ENCODE results near the gene UBE2I. TPM values are rescaled to one million over a fixed set of nuclear protein-coding genes. Genes with fewer than 3 reads are reported as not detected.

Gene UBE2I
- total RNA-seq, 1 experiment from 2014 or later, result 261 TPM

- H3K27me3 Mint-ChIP-seq (ENCODE audit: unreplicated experiment), result peaks cover 40% of the 10 kb centered on the region
- intact Hi-C loops (cut with micrococcal nuclease; ENCODE audit: unreplicated experiment), result no loop called here
- no peak overlapping the region for H3K27ac Mint-ChIP-seq (ENCODE audit: unreplicated experiment)
- no peak overlapping the region for H3K4me3 Mint-ChIP-seq (ENCODE audit: low read depth, unreplicated experiment)
- no TSS peak for BruUV-seq (replicated peaks)
- peak; percentile 90 for DNase-seq
- peak; percentile 92 for TF ChIP-seq CTCF (IDR thresholded peaks at IDR 0.05; ENCODE audit: unreplicated experiment)
- peaks cover 16% of the 10 kb centered on the region for H3K36me3 Mint-ChIP-seq (ENCODE audit: insufficient read depth, unreplicated experiment)
- H3K4me1 Mint-ChIP-seq (ENCODE audit: low read depth, unreplicated experiment), result peaks cover 7% of the 10 kb centered on the region
- H3K9me3 Mint-ChIP-seq (ENCODE audit: low read depth, unreplicated experiment), result no peaks in the 10 kb centered on the region
- CTCF ChIA-PET, result interaction anchor here (0.9 to 1.8 kb wide), 3 partner anchors 8 to 37 kb away, joined by 3 to 7 read pairs (median 4); no protein-coding TSS in a partner anchor
Measured at GRCh38 chr16:1338119-1338730, 28.8 kb downstream of the UBE2I start.

- no peak for DNase-seq
- intact Hi-C loops (cut with micrococcal nuclease; ENCODE audit: unreplicated experiment), result no loop called here
- H3K4me3 Mint-ChIP-seq (ENCODE audit: low read depth, unreplicated experiment), result no peak overlapping the region
- H3K9me3 Mint-ChIP-seq (ENCODE audit: low read depth, unreplicated experiment), result no peaks in the 10 kb centered on the region
- no peak for TF ChIP-seq CTCF (IDR thresholded peaks at IDR 0.05; ENCODE audit: unreplicated experiment)
- BruUV-seq (replicated peaks), result no TSS peak
- no peak overlapping the region for H3K27ac Mint-ChIP-seq (ENCODE audit: unreplicated experiment)
- H3K36me3 Mint-ChIP-seq (ENCODE audit: insufficient read depth, unreplicated experiment), result peaks cover 23% of the 10 kb centered on the region
- CTCF ChIA-PET, result interaction anchor here (1.5 to 1.8 kb wide), 2 partner anchors 7 to 10 kb away, joined by 3 to 7 read pairs; no protein-coding TSS in a partner anchor
- H3K4me1 Mint-ChIP-seq (ENCODE audit: low read depth, unreplicated experiment), result peaks cover 13% of the 10 kb centered on the region
- H3K27me3 Mint-ChIP-seq (ENCODE audit: unreplicated experiment), result peaks cover 47% of the 10 kb centered on the region
Measured at GRCh38 chr16:1338855-1339675, 29.6 kb downstream of the UBE2I start.

GRCh38 chr16:1340730-1341494 is 31.5 kb downstream of the UBE2I start:
- H3K4me1 Mint-ChIP-seq (ENCODE audit: low read depth, unreplicated experiment), result peaks cover 13% of the 10 kb centered on the region
- H3K27ac Mint-ChIP-seq (ENCODE audit: unreplicated experiment), result no peak overlapping the region
- no peak for DNase-seq
- TF ChIP-seq CTCF (IDR thresholded peaks at IDR 0.05; ENCODE audit: unreplicated experiment), result no peak
- no peak overlapping the region for H3K4me3 Mint-ChIP-seq (ENCODE audit: low read depth, unreplicated experiment)
- H3K9me3 Mint-ChIP-seq (ENCODE audit: low read depth, unreplicated experiment), result no peaks in the 10 kb centered on the region
- BruUV-seq (replicated peaks), result no TSS peak
- H3K36me3 Mint-ChIP-seq (ENCODE audit: insufficient read depth, unreplicated experiment), result peaks cover 23% of the 10 kb centered on the region
- H3K27me3 Mint-ChIP-seq (ENCODE audit: unreplicated experiment), result peaks cover 29% of the 10 kb centered on the region
- CTCF ChIA-PET, result no interaction called here
- intact Hi-C loops (cut with micrococcal nuclease; ENCODE audit: unreplicated experiment), result no loop called here

Data from Calu3 (cell line).